Heart left ventricle (tissue), 16 donors: Measurements from ENCODE around the gene HIPK1. TPM values are rescaled to one million over a fixed set of nuclear protein-coding genes. Genes with fewer than 3 reads are reported as not detected.
"Not testable (repeated sequence)": the region's sequence is repeated elsewhere in the genome, so short reads cannot be mapped to it uniquely, and the experiment has no call there.

Experiments
- ATAC-seq, 4 donors: fragments of 200-7000 bp; cut with Tn5 transposase; one replicate each; pipeline ENCODE4 v1.9.1; 2020 to 2022; ENCODE audit warnings: moderate library complexity in 4 of 4, mild to moderate bottlenecking in 3 of 4, moderate number of reproducible peaks in 1 of 4
- DNase-seq, 5 donors: peaks; one replicate each; pipeline ENCODE4 v3.0.0-alpha.2; 2020
- H3K27ac ChIP-seq, 12 donors: fragments of 200-600 bp; sonication (generic) in 4 of 12; one replicate each; pipeline versions ENCODE4 v1.5.0 to v1.8.0; 2016 to 2022; ENCODE audit warnings: mild to moderate bottlenecking in 2 of 12
- H3K27me3 ChIP-seq, 9 donors: fragments of 200-600 bp; sonication (generic) in 2 of 9; one replicate each; pipeline versions ENCODE4 v1.5.1 to v1.8.0; 2016 to 2022; ENCODE audit warnings: mild to moderate bottlenecking in 3 of 9
- H3K36me3 ChIP-seq, 9 donors: fragments of 200-600 bp; sonication (generic) in 2 of 9; one replicate each; pipeline versions ENCODE4 v1.5.0 to v1.8.0; 2018 to 2022; ENCODE audit warnings: mild to moderate bottlenecking in 2 of 9
- H3K4me1 ChIP-seq, 12 donors: fragments of 200-600 bp; sonication (generic) in 4 of 12; one replicate each; pipeline versions ENCODE4 v1.5.0 to v1.8.0; 2016 to 2022; ENCODE audit warnings: mild to moderate bottlenecking in 3 of 12
- H3K4me3 ChIP-seq, 12 donors: fragments of 200-600 bp; sonication (generic) in 4 of 12; one replicate each; pipeline versions ENCODE4 v1.5.0 to v1.8.0; 2017 to 2022; ENCODE audit warnings: mild to moderate bottlenecking in 9 of 12, moderate library complexity in 4 of 12
- H3K9me3 ChIP-seq, 12 donors: fragments of 200-600 bp; sonication (generic) in 4 of 12; one replicate each; pipeline versions ENCODE4 v1.5.0 to v1.8.0; 2016 to 2022; ENCODE audit warnings: mild to moderate bottlenecking in 1 of 12
- POLR2A ChIP-seq, 2 donors: fragments of 450-650 bp; IDR thresholded peaks; one replicate each; pipeline ENCODE4 v1.6.1; 2017; ENCODE audit warnings: antibody characterized with exemption in 2 of 2, mild to moderate bottlenecking in 2 of 2, moderate library complexity in 2 of 2
- whole genome bisulfite sequencing, 4 donors: extraction: QIAGEN DNeasy Blood & Tissue Kit in 2 of 4; methylation state at CpG; one replicate each; pipeline versions ENCODE4 v1.1.5 to v1.1.7; 2013 to 2018; 5-methylcytosine and 5-hydroxymethylcytosine counted together
- intact Hi-C, 10 donors: fragments of 100-400 bp; cut with DNase I; formaldehyde crosslinking; loops; one replicate each; pipeline versions ENCODE4 v1.11.1 to v1.14.2; 2022
- polyA plus RNA-seq, 2 donors: library from polyadenylated mRNA; stranded (reverse); fragments of 200-250 nt; gene quantifications; one replicate each; pipeline ENCODE4 v1.2.3, GENCODE V29; 2013
- total RNA-seq, 9 donors: library from RNA; depleted of rRNA in 2 of 9; stranded (reverse); fragments of >200 nt in 2 of 9; fragmentation: NEBNext Ultra II Directional in 3 of 9; extraction: Animal tissue kit (Norgen Biotek cat#: 25700) in 3 of 9; gene quantifications; one replicate each; pipeline versions ENCODE4 v1.1.0 to v1.2.4, GENCODE V29; 2016 to 2023
- TF ChIP-seq, protein P1 (sequence below), 12 donors: fragments of 200-600 bp; sonication (generic) in 4 of 12; IDR thresholded peaks; one replicate each; pipeline versions ENCODE4 v1.5.0 to v1.8.0; 2018 to 2022; ENCODE audit warnings: antibody characterized with exemption in 12 of 12, mild to moderate bottlenecking in 5 of 12
- donor health status: ischemic (EF 13 %, LVEDD 7.1; RV severe dilation, severe dysfunction).
- donor health status: healthy with polysubstance abuse.
- donor health status: DM: no; HTN: yes; CAD: no.
- donor health status: DM: no; HTN: no; CAD: no.
- donor health status: ischemic (EF 25% LVEDD 6.9; RV normal size, moderate dysfunction).
- donor health status: ischemic (EF 25% LVEDD 5.7; RV mildly dilated, moderate dysfunction).
- donor health status: healthy.
- donor health status: DM: yes; HTN: yes; CAD: no.
- donor health status: ischemic (EF 35%, LVEDD 5.7; RV mildly dilated, moderate dysfunction).
- donor health status: nonischemic (EF 11% LVEDD 7.7; RV severe dilation, severe dysfunction).
- donor health status: DM: yes; HTN: yes; CAD: no.
- donor health status: PGD.
- donor health status: ischemic (EF 29% LVEDD 5.4; RV normal size, mild dysfunction).
- donor health status: nonischemic (EF 23%, LVEDD 6.1; RV moderate dilation, normal function).

The HIPK1 gene
- total and polyA plus RNA-seq, 11 donors = 7.0 to 102 (median 52.4) TPM

DNA sequence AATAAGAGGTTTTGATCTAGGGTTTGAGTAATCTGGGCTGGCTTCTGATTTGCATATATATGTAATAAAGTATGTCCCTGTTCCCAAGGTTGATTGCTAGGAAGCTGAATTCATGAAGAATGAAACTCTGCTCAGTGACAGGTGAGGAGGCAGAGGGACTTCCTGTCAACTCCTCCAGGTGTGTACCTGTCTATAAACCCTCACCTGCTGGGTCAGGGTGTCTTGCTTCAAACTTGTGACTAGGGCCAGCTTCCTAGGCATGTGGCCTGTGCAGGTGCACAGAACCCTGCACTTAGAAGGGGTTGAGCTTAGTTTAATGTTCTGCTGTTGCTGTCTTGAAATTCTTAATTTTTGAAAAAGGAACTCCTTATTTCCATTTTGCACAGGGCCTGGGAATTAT lies 71.3 kb downstream of the HIPK1 start:
- Histone ChIP-seq H3K27me3 (no peaks in the 10 kb centered on the region), H3K27ac (no peak overlapping the region), H3K4me1 (peaks cover 0 to 23% (median 6%) of the 10 kb centered on the region in 12 donors), H3K9me3 (peaks cover 0 to 11% (median 5%) of the 10 kb centered on the region in 12 donors), H3K36me3 (no peaks in the 10 kb centered on the region), H3K4me3 (no peak overlapping the region)
- ATAC-seq (no peak), DNase-seq (no peak)
- intact Hi-C loops = no loop called here
- TF ChIP-seq, protein P1, sequence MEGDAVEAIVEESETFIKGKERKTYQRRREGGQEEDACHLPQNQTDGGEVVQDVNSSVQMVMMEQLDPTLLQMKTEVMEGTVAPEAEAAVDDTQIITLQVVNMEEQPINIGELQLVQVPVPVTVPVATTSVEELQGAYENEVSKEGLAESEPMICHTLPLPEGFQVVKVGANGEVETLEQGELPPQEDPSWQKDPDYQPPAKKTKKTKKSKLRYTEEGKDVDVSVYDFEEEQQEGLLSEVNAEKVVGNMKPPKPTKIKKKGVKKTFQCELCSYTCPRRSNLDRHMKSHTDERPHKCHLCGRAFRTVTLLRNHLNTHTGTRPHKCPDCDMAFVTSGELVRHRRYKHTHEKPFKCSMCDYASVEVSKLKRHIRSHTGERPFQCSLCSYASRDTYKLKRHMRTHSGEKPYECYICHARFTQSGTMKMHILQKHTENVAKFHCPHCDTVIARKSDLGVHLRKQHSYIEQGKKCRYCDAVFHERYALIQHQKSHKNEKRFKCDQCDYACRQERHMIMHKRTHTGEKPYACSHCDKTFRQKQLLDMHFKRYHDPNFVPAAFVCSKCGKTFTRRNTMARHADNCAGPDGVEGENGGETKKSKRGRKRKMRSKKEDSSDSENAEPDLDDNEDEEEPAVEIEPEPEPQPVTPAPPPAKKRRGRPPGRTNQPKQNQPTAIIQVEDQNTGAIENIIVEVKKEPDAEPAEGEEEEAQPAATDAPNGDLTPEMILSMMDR (IDR thresholded peaks at IDR 0.05) = no peak
- no peak for TF ChIP-seq POLR2A (IDR thresholded peaks at IDR 0.05)

DNA sequence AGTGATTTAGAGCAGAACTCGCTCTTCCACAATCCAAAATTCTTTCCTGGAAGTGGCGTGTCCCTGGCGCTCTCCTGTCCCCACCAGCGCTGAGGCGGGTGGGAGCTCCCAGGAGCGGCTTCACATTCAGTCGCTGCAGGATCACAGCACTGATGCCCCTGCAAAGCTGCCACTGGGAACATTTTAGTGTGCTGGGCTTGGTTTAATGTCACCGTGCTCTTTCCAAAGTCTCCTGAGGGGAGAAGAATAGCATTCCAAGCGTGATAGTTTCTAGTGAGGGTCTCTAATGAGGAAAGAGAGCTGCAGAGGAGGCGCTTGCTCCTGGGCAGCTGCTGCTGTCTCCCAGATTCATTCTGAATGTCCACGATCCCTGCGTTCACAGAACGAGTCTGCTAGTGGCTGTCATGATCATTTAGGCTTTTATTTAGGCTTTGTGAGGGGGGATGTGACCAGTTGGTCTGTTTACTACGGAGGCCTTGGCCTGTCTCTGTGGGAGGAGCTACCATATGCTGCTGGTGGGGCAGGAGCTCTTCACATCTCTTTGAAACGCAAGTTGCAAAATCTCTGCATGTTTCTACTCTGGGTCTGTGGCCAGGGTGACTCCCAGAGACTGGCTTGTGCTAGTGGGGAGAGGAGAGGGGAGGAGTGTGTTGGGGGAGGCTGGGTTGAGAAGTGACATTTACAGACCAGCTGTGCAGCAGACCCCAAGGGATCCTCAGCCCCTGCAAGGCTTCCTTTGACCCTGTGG lies 73.5 kb downstream of the HIPK1 start:
- intact Hi-C loops = no loop called here
- Histone ChIP-seq H3K27me3 (no peaks in the 10 kb centered on the region), H3K36me3 (no peaks in the 10 kb centered on the region), H3K27ac (peak overlapping the region in 4 of 12 donors; percentile 13 to 50 (median 30)), H3K9me3 (no peaks in the 10 kb centered on the region), H3K4me1 (peaks cover 0 to 23% (median 6%) of the 10 kb centered on the region in 12 donors), H3K4me3 (peak overlapping the region in 4 of 12 donors; percentile 2 to 34 (median 14))
- TF ChIP-seq, protein P1 (IDR thresholded peaks at IDR 0.05) = no peak
- TF ChIP-seq POLR2A (IDR thresholded peaks at IDR 0.05) = no peak
- ATAC-seq (peak; percentile 32 to 76 (median 43)), DNase-seq (peak in 2 of 5 donors; percentile 24 to 47)
- WGBS, 4 donors = 55 to 68% (median 63%) methylated on average over 9 to 15 of the region's 15 CpGs

DNA sequence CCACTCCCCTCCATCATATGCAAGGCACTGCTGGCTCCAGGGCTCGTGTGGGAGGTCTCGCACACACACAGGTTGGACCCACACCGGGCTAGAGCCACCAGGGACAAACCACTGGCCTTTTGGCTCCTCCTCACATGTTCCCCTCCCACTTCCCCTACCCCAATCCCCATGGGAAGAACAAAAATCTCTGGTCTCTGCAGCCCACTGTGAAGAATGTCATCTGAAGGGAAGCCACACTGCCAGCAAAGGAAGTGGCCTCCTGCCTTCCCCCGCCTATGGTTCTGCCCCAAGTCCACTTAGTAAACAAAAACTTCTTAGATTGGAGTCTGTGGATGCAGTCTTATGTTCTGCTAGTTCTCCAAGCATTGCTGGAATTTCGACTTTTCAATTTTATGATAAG lies 74.3 kb downstream of the HIPK1 start:
- ATAC-seq = peak in 2 of 4 donors; percentile 25 to 36
- peak in 1 of 5 donors; percentile 28 for DNase-seq
- H3K4me1 ChIP-seq = peaks cover 0 to 23% (median 4%) of the 10 kb centered on the region in 12 donors
- 31 to 53% (median 50%) methylated on average over 5 of the region's 5 CpGs for WGBS, 4 donors
- intact Hi-C loops = no loop called here
- H3K27me3 ChIP-seq = no peaks in the 10 kb centered on the region
- no peaks in the 10 kb centered on the region for H3K36me3 ChIP-seq
- H3K4me3 ChIP-seq = no peak overlapping the region
- H3K27ac ChIP-seq = peak overlapping the region in 3 of 12 donors; percentile 34 to 52 (median 50)
- TF ChIP-seq, protein P1 (IDR thresholded peaks at IDR 0.05) = no peak
- no peak for TF ChIP-seq POLR2A (IDR thresholded peaks at IDR 0.05)
- no peaks in the 10 kb centered on the region for H3K9me3 ChIP-seq

DNA sequence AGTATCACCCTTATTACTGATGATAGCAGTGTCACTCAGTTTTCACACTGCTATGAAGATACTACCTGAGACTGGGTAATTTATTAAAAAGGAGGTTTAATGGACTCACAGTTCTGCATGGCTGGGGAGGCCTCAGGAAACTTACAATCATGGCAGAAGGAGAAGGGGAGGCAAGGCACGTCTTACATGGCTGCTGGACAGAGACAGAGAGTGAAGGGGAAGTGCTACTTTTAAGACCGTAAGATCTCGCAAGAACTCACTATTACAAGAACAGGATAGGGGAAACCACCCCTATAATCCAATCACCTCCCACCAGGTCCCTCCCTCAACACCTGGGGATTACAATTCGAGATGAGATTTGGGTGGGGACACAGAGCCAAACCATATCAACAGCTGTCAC lies 77.7 kb downstream of the HIPK1 start:
- H3K27me3 ChIP-seq, DNase-seq, intact Hi-C loops, H3K36me3 ChIP-seq, H3K9me3 ChIP-seq, H3K27ac ChIP-seq, ATAC-seq, H3K4me3 ChIP-seq: not testable (repeated sequence)
- WGBS, 4 donors = 82 to 96% (median 91%) methylated on average over 4 of the region's 4 CpGs
- peaks cover 0 to 23% (median 4%) of the 10 kb centered on the region in 12 donors for H3K4me1 ChIP-seq
